ENCODE results near the gene SCN11A. TPM values are rescaled to one million over a fixed set of nuclear protein-coding genes. Genes with fewer than 3 reads are reported as not detected.

Gene SCN11A
- polyA plus RNA-seq, 4 donors: 0.32 to 3.9 TPM; not detected in 2

- Histone ChIP-seq H3K27me3 (ENCODE audit: control insufficient read depth in 3 of 3, insufficient read depth in 3 of 3, low read length in 3 of 3) (no peaks in the 10 kb centered on the region), H3K9me3 (ENCODE audit: control insufficient read depth in 2 of 2, insufficient read depth in 1 of 2, low read depth in 1 of 2, low read length in 1 of 2) (no peaks in the 10 kb centered on the region), H3K4me1 (ENCODE audit: control insufficient read depth in 3 of 3, insufficient read depth in 2 of 3, low read depth in 1 of 3, low read length in 2 of 3) (no peaks in the 10 kb centered on the region), H3K27ac (ENCODE audit: low read depth in 1 of 3, low read length in 2 of 3) (no peak overlapping the region), H3K36me3 (ENCODE audit: control insufficient read depth in 3 of 3, insufficient read depth in 2 of 3, low read depth in 1 of 3, low read length in 3 of 3) (no peaks in the 10 kb centered on the region), H3K4me3 (ENCODE audit: low read depth in 1 of 3, low read length in 3 of 3) (no peak overlapping the region)
- FAIRE-seq: no peak
- 38 to 65% (median 60%) methylated on average over 2 of the region's 2 CpGs for WGBS, 3 donors
- DNase-seq: no peak
Measured at GRCh38 chr3:39011191-39011736, 40.5 kb downstream of the SCN11A start.

GRCh38 chr3:39005295-39005694 is 46.4 kb downstream of the SCN11A start:
- H3K9me3 ChIP-seq (ENCODE audit: control insufficient read depth in 2 of 2, insufficient read depth in 1 of 2, low read depth in 1 of 2, low read length in 1 of 2): no peaks in the 10 kb centered on the region
- no peaks in the 10 kb centered on the region for H3K4me1 ChIP-seq (ENCODE audit: control insufficient read depth in 3 of 3, insufficient read depth in 2 of 3, low read depth in 1 of 3, low read length in 2 of 3)
- no peak for FAIRE-seq

More at GRCh38 chr3:39005295-39005694, 46.4 kb downstream of the SCN11A start:
- 41 to 51% (median 43%) methylated on average over 2 of the region's 2 CpGs for WGBS, 3 donors
- no peaks in the 10 kb centered on the region for H3K36me3 ChIP-seq (ENCODE audit: control insufficient read depth in 3 of 3, insufficient read depth in 2 of 3, low read depth in 1 of 3, low read length in 3 of 3)
- no peak overlapping the region for H3K4me3 ChIP-seq (ENCODE audit: low read depth in 1 of 3, low read length in 3 of 3)
- no peaks in the 10 kb centered on the region for H3K27me3 ChIP-seq (ENCODE audit: control insufficient read depth in 3 of 3, insufficient read depth in 3 of 3, low read length in 3 of 3)
- H3K27ac ChIP-seq (ENCODE audit: low read depth in 1 of 3, low read length in 2 of 3): no peak overlapping the region
- DNase-seq: no peak

Other genes starting within 250 kb of the SCN11A start
- not detected for gene SCN10A, start 235.7 kb downstream of the SCN11A start, polyA plus RNA-seq
- gene WDR48, start 72 bp upstream of the SCN11A start, polyA plus RNA-seq: 10 to 100 TPM; 15.7 to 42.3 (median 18.8) TPM
- gene GORASP1, start 55.7 kb upstream of the SCN11A start, polyA plus RNA-seq: 10 to 100 TPM; 30.5 to 60.0 (median 42.4) TPM
- 10 to 100 TPM in 2 of 4 donors, 1 to 10 TPM in 2; 1.7 to 12.7 (median 7.0) TPM for gene TTC21A, start 55.7 kb upstream of the SCN11A start, polyA plus RNA-seq
- 10 to 100 TPM; 15.1 to 34.3 (median 18.8) TPM for gene CSRNP1, start 101.6 kb upstream of the SCN11A start, polyA plus RNA-seq
- 1 to 10 TPM in 2 of 4 donors, under 1 TPM in 2; 0.15 to 5.4 (median 1.0) TPM for gene XIRP1, start 140.7 kb upstream of the SCN11A start, polyA plus RNA-seq
- 1 to 10 TPM in 1 of 4 donors, under 1 TPM in 1, not detected in 2; 0.06 to 3.7 TPM for gene CX3CR1, start 228.1 kb upstream of the SCN11A start, polyA plus RNA-seq

All from small intestine (tissue), 7 donors.